H1 (cell line): ENCODE results near the gene LVRN.

Experiments used
- EP300 ChIP-seq, 2 experiments: IDR thresholded peaks; 1 replicate in 1 of 2; 2 replicates in 1 of 2; pipeline ENCODE4 v1.6.1; 2011 to 2012; ENCODE audit warnings: low read depth in 2 of 2, low read length in 2 of 2, mild to moderate bottlenecking in 2 of 2, borderline replicate concordance in 1 of 2, inconsistent platforms in 1 of 2, moderate library complexity in 1 of 2
- EZH2 ChIP-seq: fragments of 200-600 bp; sonication (generic); IDR thresholded peaks from 2 replicates; pipeline ENCODE4 v1.7.1; 2012; ENCODE audit warnings: low read depth, mild to moderate bottlenecking, moderate library complexity, low read length, inconsistent platforms; ENCODE audit not compliant: severe bottlenecking
- NANOG ChIP-seq: IDR thresholded peaks from 2 replicates; pipeline ENCODE4 v1.6.1; 2011; ENCODE audit warnings: low read length, low read depth, mild to moderate bottlenecking, inconsistent platforms; ENCODE audit not compliant: insufficient read depth, poor library complexity, severe bottlenecking
- POLR2A ChIP-seq, 2 experiments: IDR thresholded peaks; 1 replicate in 1 of 2; 2 replicates in 1 of 2; pipeline ENCODE4 v1.6.1; 2011; ENCODE audit warnings: low read depth in 2 of 2, low read length in 2 of 2, mild to moderate bottlenecking in 2 of 2; ENCODE audit errors: control extremely low read depth in 1 of 2
- RAD21 ChIP-seq, 2 experiments: IDR thresholded peaks in 1 of 2; conservative IDR thresholded peaks in 1 of 2; 2 replicates each; pipeline ENCODE4 v1.6.1; 2011; ENCODE audit warnings: low read depth in 2 of 2, low read length in 2 of 2, improper control_type of control experiment in 1 of 2, inconsistent platforms in 1 of 2, mild to moderate bottlenecking in 1 of 2, moderate library complexity in 1 of 2
- RNF2 ChIP-seq: fragments of 200-900, 300-1000 bp; sonication (generic); IDR thresholded peaks from 2 replicates; pipeline ENCODE4 v1.7.1; 2016; ENCODE audit warnings: borderline replicate concordance, low read depth, mild to moderate bottlenecking, antibody characterized with exemption, low read length; ENCODE audit not compliant: poor library complexity, severe bottlenecking; ENCODE audit errors: missing control alignments
- SRF ChIP-seq: IDR thresholded peaks from 2 replicates; pipeline ENCODE4 v1.6.1; 2011; ENCODE audit warnings: mild to moderate bottlenecking, low read depth, low read length, moderate library complexity
- SUZ12 ChIP-seq: fragments of 200-600 bp; sonication (generic); IDR thresholded peaks from 2 replicates; pipeline ENCODE4 v1.6.1; 2012; ENCODE audit warnings: mild to moderate bottlenecking, inconsistent platforms, low read length, moderate library complexity, mixed read lengths
- TAF1 ChIP-seq: IDR thresholded peaks from 2 replicates; pipeline ENCODE4 v1.6.1; 2011; ENCODE audit warnings: mild to moderate bottlenecking, low read depth, low read length
- YY1 ChIP-seq: IDR thresholded peaks from 2 replicates; pipeline ENCODE4 v1.6.1; 2011; ENCODE audit warnings: low read depth, mild to moderate bottlenecking, low read length
- ZNF274 ChIP-seq: IDR thresholded peaks from 2 replicates; pipeline ENCODE4 v1.7.0; 2012; ENCODE audit warnings: low read length, borderline replicate concordance; ENCODE audit errors: extremely low read depth
- TF ChIP-seq, protein P1 (sequence below): IDR thresholded peaks from 2 replicates; pipeline ENCODE4 v1.6.1; 2011; ENCODE audit warnings: low read depth, mild to moderate bottlenecking, low read length; ENCODE audit not compliant: insufficient read depth
- TF ChIP-seq, protein P2 (sequence below), 3 experiments: IDR thresholded peaks; 1 replicate in 2 of 3; 2 replicates in 1 of 3; pipeline versions ENCODE4 v1.5.1 to v1.6.1; 2011; ENCODE audit warnings: low read length in 3 of 3, mild to moderate bottlenecking in 3 of 3, inconsistent platforms in 2 of 3, low read depth in 1 of 3, moderate library complexity in 1 of 3; ENCODE audit not compliant: insufficient read depth in 1 of 3; ENCODE audit errors: control extremely low read depth in 1 of 3

DNA sequence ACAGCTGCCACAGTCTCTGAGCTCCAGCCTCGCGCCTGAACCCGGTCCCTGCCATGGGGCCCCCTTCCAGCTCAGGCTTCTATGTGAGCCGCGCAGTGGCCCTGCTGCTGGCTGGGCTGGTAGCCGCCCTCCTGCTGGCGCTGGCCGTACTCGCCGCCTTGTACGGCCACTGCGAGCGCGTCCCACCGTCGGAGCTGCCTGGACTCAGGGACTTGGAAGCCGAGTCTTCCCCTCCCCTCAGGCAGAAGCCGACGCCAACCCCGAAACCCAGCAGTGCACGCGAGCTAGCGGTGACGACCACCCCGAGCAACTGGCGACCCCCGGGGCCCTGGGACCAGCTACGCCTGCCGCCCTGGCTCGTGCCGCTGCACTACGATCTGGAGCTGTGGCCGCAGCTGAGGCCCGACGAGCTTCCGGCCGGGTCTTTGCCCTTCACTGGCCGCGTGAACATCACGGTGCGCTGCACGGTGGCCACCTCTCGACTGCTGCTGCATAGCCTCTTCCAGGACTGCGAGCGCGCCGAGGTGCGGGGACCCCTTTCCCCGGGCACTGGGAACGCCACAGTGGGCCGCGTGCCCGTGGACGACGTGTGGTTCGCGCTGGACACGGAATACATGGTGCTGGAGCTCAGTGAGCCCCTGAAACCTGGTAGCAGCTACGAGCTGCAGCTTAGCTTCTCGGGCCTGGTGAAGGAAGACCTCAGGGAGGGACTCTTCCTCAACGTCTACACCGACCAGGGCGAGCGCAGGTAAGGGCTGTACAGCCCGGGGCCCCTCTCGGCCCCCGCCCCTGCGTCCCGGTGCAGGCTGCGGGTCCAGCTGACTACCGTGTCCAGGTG lies 509 bp downstream of the LVRN start:
- TF ChIP-seq SUZ12 (peak; percentile 70; the same call in 1 of the 2 replicates), RNF2 (peak; percentile 49), TAF1 (no peak), EZH2 (peak; percentile 63), YY1 (no peak), NANOG (no peak), POLR2A (IDR thresholded peaks at IDR 0.05; ENCODE audit: control extremely low read depth in 1 of 2, low read depth in 2 of 2, low read length in 2 of 2) (no peak), RAD21 (IDR thresholded peaks at IDR 0.05 in 1 of 2, conservative IDR thresholded peaks at IDR 0.05 in 1 of 2; ENCODE audit: low read depth in 2 of 2, low read length in 2 of 2) (no peak), EP300 (IDR thresholded peaks at IDR 0.05; ENCODE audit: borderline replicate concordance in 1 of 2, low read depth in 2 of 2, low read length in 2 of 2) (no peak), ZNF274 (no peak), SRF (no peak)
- TF ChIP-seq, protein P1, sequence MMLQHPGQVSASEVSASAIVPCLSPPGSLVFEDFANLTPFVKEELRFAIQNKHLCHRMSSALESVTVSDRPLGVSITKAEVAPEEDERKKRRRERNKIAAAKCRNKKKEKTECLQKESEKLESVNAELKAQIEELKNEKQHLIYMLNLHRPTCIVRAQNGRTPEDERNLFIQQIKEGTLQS = no peak
- TF ChIP-seq, protein P2, sequence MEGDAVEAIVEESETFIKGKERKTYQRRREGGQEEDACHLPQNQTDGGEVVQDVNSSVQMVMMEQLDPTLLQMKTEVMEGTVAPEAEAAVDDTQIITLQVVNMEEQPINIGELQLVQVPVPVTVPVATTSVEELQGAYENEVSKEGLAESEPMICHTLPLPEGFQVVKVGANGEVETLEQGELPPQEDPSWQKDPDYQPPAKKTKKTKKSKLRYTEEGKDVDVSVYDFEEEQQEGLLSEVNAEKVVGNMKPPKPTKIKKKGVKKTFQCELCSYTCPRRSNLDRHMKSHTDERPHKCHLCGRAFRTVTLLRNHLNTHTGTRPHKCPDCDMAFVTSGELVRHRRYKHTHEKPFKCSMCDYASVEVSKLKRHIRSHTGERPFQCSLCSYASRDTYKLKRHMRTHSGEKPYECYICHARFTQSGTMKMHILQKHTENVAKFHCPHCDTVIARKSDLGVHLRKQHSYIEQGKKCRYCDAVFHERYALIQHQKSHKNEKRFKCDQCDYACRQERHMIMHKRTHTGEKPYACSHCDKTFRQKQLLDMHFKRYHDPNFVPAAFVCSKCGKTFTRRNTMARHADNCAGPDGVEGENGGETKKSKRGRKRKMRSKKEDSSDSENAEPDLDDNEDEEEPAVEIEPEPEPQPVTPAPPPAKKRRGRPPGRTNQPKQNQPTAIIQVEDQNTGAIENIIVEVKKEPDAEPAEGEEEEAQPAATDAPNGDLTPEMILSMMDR (IDR thresholded peaks at IDR 0.05; ENCODE audit: control extremely low read depth in 1 of 3, insufficient read depth in 1 of 3, low read depth in 1 of 3, low read length in 3 of 3) = no peak
